Right renal pelvis (tissue), 4 donors: ENCODE measurements around the gene MTA2. TPM values are rescaled to one million over a fixed set of nuclear protein-coding genes. Genes with fewer than 3 reads are reported as not detected.
"Not testable (repeated sequence)": the region's sequence is repeated elsewhere in the genome, so short reads cannot be mapped to it uniquely, and the experiment has no call there.

Experiments used
- DNase-seq, 4 donors: peaks; one replicate each; pipeline ENCODE4 v3.0.0-alpha.2; 2013; ENCODE audit warnings: low read depth in 4 of 4, low spot score in 3 of 4, missing footprints in 1 of 4
- polyA plus RNA-seq, 4 donors: library from polyadenylated mRNA; unstranded; fragments of 120-200 nt; gene quantifications; one replicate each; pipeline ENCODE4 v1.2.1, GENCODE V29; 2013; ENCODE audit not compliant: insufficient read length in 4 of 4

The MTA2 gene
- polyA plus RNA-seq, 4 donors, result 90.8 to 99.5 (median 93.4) TPM

DNA sequence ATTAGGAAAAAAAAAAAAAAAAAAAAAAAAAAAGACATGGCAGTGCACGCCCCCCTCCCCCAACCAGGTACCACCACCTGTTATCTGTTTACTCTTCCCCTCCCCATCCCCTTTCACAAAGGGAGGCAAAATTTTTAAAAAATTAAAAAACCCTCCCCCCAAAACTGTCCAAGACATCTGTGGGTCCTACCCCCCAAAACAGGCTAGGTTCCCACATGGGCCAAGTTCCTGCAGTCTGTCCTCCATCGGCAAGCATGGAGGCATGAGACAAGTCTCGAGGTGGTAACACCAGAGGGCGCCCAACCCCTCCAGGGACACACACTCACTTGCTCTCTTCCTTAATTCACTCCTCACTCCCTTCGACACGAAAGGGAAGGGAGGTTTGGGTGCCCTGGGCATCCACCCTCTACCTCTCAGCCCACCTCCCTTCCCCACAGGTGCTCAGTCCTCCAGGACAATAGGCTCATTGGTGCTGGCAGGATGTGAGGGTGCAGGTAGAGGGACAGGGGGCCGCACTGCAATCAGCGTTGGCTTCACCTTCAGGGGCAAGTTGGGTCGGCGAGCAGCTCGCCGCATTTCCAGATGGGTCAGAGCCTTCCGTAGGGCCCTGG lies 8.1 kb downstream of the MTA2 start:
- DNase-seq, result no peak

DNA sequence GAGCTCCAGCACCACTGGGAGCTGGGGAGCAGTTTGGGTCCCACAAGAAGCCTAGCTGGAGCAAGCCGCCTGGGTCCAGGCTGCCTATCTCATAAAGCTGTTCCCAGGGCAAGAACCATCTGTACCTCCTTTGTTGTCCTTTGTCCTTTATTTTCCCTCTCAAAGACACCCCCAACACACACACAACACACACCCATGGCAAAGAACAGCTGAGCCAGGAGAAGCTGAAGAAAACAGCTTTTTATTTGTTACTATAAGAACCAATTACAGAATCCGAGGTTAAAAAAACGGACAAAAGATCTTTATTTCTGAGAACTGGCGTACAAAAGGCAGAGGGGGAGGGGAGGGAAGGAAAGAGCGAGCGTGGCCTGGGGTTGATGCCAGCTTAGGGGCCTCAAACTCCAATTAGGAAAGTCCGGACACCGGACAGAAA lies 8.7 kb downstream of the MTA2 start:
- no peak for DNase-seq

DNA sequence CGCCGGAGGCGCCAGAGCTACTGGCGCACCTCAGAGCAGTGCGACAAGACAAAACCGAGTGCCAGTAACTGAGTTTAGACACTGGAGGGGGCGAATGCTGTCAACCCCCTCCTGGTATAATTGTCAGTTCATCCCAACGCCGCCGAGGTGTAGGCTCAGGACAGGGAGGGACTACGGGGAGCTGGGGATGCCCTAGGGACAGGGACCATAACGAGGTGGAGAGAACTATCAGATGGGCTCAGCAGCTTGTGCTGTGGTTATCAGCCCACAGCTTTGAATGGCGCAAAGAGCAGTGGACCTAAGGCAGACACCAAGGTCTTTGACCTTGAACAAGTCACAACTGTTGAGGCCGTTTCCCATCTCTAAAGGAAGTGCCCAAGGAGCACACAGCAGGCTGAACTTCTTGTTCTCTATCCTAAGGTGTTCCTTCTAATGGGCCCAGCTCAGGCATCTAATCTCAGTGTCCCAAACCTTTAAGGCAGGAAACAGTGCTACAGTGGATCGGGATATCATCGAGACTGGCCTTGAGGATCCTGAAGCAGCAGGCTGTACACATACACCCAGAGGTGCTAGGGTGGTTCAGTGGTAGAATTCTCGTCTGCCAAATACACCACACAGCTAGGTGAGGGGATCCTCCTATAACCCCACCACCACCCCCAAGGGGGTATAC lies 9.4 kb downstream of the MTA2 start:
- no peak for DNase-seq

DNA sequence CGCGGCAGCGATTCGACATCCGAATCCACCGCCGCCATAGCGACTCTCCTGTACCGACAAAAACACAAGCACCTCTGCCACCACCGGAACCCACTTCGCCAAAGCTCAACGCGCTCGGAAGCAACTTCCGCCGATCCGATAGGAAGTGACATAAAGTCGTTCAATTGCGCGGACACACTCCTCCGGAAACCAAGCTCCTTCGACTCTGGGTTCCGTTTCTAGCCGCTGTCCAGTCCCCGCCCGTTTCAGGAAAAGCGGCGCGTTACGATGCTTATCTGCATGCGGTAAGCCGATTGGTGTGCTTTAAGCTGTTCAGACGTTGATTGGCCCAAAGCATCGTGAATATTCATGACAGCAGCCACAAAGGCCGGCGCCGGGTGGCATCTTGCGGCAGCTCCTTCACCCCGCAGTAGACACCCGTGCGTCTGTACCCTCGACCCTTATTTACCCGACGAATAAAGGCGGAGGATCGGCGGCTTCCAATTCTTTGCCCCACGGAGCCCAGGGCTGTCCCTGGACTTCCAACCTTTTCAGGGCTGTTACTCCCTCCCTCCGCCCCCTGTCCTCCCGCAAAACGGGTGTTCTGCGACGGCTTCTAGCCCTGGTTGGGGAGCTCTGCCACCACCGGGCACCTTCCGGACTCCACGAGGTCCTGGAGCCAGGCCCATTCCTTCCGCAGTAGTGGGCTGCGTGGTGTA lies 10.1 kb downstream of the MTA2 start, which contains the start of gene TUT1:
Gene TUT1, minus strand, starts transcription at position 76 of the 698 bp plus-strand sequence. Its CDS starts 38 bp downstream, at position 38.
- DNase-seq, result peak; percentile 97 to 99 (median 98)

DNA sequence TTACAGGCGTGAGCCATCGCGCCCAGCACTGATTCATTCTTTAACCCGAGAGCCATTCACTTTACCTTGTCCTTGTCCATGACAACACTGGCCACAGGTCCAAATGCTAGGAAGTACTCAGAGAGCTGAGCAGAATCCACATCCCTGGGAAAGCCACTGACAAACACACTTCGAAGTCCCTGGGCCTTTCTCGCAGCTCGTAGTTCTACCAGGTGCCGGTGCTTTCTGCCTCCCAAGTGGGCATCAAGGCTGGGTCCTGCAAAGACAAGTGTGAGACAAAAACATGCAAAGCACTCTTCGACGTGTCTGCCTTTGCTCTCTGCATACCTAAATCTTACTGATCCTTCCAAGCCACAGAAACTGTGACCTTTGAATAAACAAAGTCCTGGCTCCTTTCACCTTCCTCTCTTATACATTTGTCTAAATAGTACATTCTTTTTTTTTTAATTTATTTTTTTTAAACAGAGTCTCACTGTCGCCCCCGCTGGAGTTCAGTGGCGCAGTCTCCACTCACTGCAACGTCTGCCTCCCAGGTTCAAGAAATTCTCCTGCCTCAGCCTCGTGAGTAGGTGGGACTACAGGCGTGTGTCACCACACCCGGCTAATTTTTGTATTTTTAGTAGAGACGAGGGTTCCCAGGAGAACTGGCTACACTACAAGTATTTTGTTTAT lies 12.6 kb downstream of the MTA2 start:
- no peak for DNase-seq

DNA sequence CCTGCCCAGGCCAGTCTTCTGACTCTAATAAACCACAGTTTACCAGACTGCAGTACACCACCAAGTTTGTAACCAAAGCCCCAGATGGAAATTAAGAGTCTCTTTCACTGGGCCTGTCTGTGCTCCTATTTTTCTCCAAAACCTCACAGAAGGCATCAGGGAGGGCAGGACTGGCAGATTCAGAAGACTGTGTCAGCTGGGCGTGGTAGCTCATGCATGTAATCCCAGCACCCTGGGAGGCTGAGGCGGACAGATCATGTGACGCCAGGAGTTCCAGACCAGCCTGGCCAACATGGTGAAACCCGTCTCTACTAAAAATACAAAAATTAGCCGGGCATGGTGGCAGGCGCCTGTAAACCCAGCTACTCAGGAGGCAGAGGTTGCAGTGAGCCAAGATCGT lies 16.3 kb downstream of the MTA2 start:
- DNase-seq, result not testable (repeated sequence)

DNA sequence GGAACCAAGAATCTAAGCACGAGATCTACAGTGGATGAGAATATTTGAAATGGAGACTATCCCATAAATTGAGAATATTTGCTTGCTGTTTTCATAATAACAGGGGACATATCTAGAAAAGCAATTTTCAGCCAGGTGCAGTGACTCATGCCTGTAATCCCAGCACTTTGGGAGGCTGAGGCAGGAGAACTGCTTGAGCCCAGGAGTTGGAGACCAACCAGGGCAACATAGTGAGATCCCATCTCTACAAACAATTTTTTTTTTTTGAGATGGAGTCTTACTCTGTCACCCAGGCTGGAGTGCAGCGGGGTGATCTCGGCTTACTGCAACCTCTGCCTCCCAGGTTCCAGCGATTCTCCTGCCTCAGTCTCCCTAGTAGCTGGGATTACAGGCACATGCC lies 19.9 kb downstream of the MTA2 start:
- not testable (repeated sequence) for DNase-seq

DNA sequence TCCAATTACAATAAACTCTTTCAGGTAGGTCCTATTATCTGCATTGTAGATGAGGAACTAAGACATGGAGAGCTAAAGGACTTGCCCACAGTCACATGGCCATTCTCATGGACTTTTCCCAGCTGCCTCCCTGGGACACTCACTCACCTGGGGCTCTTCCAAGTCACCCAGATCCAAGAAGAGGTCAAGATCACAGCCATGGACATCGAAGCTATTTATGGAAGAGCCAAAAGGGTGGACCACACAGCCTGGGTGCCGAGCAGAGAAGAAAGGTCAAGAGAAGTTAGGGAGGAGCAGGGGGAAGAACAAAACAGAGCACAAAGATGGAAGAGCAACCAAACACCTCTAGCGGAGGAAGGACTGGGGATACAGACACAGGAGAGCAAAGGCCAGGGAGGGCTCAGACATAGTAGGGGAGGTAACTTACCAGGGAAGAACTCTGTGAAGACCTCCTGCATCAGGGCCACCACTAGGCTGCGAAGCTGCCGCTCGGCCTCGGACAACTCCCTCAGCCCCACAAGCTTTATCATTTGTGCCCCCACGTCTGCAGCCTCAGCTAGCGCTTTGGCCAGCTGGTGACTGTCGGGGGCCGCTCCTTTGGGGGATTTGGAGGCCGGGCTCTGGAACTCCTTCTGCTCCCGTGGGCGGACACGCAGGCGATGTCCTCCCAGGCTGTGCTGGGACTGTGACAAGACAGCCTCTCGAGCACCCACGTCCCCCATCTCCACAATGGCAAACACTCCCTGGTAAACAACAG lies 20.5 kb downstream of the MTA2 start:
- no peak for DNase-seq

DNA sequence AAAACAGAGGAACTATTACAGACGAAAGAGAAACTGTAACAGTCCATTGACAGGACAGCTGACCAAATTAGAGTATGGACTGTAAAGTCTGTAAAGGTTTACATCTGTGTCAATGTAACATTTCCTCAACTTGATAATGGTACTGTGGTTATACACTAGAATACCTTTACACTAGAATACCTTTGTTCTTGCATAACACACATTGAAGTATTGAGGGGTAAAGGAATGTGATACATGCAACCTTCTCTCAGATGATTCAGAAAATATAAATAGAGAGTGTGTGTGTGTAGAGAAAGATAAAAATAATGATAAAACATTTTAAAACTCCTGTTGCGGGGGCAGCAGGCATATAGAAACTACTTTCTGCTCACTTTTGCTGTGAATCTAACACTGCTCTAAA lies 22.4 kb downstream of the MTA2 start:
- DNase-seq, result no peak

DNA sequence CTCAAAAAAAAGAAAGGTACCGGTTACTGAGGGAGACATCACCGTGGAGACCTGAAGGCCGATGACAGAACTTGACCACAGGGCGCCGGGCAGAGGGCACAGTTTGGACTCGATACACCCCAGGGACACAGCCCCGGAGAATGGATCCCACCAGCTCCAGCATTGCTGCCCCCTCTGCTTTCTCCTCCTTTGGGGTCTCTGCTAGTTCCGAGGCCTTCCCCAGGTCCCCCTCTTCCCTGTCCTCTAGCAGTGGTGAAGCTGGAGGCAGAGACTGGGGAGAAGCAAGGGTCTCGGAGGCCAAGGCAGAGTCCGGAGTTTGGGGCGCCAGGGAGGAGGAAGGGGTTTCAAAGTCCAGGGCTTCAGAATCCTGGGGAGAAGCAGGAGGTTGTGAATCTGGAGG lies 23.1 kb downstream of the MTA2 start:
- DNase-seq, result no peak

DNA sequence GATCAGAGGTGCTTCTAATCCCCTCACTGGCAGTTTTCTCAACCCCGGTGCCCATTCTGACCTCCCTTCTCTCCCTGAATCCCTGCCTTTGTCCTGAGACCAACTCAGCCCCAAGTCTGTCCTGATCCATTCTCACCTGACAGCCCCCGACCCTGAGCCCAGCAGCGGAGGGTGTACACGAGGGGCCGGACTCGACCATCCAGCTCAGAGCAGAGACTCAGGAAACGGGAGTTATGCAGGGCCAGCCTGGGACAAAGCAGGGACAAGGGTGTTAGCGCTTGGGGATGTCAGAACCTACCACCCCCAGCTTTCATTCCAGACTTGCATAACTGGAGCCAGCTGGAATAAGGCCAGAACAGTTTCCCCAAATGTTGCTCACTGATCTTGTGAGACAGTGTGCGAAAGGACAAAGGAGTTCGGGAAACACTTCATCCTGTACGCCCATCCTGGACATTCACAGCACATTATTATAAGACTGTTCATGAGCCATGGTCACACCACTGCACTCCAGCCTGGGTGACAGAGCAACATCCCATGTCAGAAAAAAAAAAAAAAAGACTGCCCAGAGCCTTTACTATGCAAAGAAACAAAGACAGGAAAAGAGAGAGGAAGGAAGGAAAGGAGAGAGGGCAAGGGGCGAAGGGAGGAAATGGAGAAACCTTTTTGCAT lies 24.5 kb downstream of the MTA2 start:
- DNase-seq, result no peak

DNA sequence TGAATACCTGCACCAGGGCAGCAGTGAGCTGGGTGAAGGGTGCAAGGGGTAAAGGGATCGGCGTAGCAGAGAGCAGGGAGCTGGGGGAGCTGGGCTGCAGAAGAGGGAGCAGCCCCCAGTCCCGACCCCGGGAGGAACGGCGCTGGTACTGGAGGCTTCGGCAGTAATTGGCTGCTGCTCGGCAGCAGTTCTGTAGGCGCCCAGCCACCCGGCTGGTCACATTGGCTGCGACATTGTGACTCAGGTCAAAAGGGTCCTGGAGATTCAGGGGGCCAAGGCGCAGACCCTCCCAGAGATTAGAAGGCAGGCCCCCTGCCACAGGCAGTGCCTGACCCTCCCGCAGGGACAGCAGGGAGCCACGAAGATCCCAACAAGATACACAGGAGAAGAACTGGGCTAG lies 25.8 kb downstream of the MTA2 start:
- DNase-seq, result no peak

DNA sequence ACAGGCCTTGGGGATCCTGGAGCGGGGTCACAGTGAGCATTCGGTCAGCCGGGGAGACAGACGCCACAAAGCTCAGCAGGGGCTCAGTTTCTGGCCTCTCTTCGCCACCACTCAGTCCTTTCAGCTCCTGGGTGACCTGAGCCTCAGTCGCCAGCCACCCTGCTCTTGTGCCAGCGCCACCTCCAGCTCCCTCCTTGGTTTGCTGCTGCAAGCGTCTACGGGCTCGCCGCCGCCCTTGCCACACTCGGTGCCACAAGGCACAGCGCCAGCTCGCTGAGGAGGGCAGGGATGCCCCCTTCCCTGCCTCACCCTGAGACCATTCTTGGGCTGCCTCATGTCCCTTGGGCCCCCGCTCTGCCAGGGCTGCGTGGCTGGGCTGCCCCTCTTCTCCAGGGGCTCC lies 26.5 kb downstream of the MTA2 start:
- DNase-seq, result no peak

DNA sequence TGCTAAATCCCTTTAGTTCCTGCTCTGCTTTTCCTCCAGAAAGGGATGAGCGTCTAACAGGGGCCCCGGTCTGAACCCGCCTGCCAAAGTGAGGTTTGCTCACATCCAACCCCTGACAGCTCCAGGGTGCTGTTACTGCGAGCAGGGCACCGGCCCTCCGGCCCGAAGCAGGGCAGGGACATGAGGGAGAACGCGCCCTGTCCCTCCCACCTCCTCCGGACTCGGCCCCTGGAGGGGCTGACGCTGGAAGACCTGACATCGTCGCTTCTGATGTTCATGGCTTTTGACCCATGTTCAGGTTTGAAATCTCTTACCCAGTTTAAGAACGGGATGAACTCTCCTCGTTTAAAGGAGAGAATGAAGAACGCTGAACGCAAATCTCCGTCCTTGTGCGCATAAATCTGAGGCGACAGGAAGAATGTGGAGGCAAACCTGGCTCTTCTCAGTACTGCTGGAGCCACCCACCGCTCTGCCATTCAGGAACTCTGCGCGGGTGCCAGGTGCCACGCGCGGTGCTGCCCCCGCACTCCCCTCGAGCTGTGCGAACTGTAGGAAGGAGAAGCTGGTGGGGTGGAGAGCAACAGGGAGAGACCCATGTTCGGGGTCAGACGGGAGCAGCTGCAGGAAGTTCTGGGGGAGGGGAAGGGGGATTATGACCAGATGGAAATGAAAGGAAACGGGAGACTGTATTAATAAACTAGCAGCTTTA lies 27.1 kb downstream of the MTA2 start:
- no peak for DNase-seq

DNA sequence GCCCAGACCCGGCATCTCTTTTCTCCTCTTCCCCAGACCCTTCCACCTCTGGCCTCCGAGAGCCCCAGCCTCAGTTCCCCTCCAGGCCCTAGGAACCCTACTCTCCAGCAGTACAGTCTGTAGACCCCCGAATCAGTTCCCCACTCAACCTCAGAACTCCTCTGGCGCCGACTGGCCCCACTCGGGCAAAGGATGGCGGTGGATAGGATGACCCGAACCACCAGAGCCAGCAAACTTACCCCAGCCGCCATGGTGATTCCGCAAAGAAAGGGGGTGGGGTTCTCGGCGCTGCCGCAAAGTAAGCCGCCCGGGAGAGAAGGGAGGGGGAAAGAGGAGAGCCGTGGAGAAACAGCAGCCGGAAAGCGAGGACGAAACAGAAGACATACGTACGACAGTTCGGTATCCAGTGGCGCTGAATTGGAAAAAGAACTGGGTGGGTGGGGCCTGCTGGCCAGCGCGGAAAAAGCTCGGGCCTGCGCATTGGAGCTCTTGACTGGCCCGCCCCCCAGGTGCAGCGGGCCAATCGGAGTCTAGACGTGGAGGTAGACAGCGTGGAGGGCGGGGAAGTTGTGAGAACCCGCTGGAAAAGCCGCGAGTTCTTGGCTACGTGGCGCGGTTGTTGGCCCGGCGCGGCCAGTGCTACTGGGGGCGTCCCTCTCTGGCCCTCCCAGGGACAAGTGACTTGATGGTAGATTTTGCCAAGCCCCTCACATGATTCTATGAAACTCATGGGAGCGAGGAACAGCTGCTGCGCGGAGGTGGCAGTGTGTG lies 27.9 kb downstream of the MTA2 start, which contains the start of gene EEF1G:
Gene EEF1G, minus strand, starts transcription at position 300 of the 771 bp plus-strand sequence. Its CDS starts 49 bp downstream, at position 251.
- peak; percentile 95 to 100 (median 98) for DNase-seq

DNA sequence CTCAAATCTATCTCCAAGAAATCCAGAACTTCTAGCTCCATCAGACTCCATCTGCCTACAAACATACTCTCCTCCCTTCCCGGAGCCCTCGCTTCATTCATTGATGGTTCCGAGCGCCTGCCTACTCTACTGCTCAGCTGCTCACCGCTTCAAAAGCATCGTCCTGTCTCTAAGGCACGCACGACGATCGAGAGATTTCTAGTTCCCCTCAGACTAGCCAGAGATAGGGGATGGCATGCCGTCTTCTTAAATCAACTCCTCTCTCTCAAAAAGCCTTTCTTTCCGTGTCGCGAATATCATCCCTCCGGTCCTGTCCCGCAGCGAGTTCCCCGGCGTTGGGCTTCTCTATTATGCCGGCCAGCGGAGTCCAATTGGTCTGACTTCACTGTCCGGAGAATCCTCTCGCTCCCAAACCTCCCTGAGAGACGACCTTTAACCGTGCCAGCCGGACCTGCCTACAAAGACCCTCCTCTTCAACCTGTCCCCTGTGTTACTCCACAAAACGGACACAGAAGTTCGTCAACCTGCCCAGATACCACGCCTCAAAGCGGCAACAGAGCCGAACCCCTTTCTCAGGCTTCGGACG lies 28.6 kb downstream of the MTA2 start:
- DNase-seq, result no peak

DNA sequence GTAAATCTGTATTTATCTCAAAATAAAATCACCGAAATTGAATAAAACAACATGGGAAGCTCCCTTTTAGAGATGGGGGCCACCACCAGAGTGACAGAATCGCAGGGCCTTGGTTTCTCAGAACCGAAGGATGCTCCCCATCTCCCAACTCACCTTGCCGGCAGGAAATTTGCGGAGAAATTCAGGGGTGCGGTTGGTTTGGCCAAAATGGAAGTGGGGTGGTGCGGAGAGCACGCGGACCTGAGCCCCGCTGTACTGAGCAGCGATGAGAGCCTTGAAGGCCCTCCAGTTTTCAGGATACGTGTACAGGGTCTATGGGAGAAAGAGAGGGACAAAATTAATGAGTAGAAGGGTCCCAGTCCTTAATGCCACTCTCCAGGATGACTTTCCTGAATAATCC lies 29.2 kb downstream of the MTA2 start:
- DNase-seq, result no peak

DNA sequence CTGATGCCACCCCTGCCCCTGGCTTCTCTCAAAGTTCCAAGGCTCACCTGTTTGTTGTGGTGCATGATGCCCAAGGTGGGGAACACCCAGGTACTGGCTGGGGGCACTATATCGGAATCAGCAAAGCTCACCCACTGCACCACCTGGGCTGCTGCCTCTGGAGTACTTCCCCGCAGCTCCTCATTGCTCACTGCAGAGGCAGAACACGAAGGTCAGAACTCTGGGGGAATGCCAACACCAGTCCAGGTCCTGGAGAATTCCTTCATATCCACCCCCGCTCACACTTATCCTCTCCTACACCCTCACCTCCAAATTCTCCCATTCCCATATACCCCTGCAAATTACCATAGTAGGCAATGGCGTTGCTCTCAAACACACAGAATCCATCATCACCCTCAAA lies 30.2 kb downstream of the MTA2 start:
- DNase-seq, result not testable (repeated sequence)
